Nephron progenitor cell (in vitro differentiated cells): ENCODE data around the gene HASPIN.

Experiments used
- DNase-seq: peaks from one replicate; pipeline ENCODE4 v3.0.0; 2021
- H3K27ac Mint-ChIP-seq: 2 replicates; pipeline ENCODE4 v1.8.0; 2021; ENCODE audit warnings: mild to moderate bottlenecking, moderate library complexity, mixed read lengths
- H3K27me3 Mint-ChIP-seq: 2 replicates; pipeline ENCODE4 v1.8.0; 2021; ENCODE audit warnings: mild to moderate bottlenecking, low read depth, mixed read lengths; ENCODE audit not compliant: poor library complexity
- H3K36me3 Mint-ChIP-seq: 2 replicates; pipeline ENCODE4 v1.8.0; 2021; ENCODE audit warnings: low read depth, mixed read lengths
- H3K4me1 Mint-ChIP-seq: 2 replicates; pipeline ENCODE4 v1.8.0; 2021; ENCODE audit warnings: mixed read lengths
- H3K4me3 Mint-ChIP-seq: 2 replicates; pipeline ENCODE4 v1.8.0; 2021; ENCODE audit warnings: mild to moderate bottlenecking, moderate library complexity, mixed read lengths
- H3K9me3 Mint-ChIP-seq: 2 replicates; pipeline ENCODE4 v1.8.0; 2021; ENCODE audit warnings: mild to moderate bottlenecking, moderate library complexity, mixed read lengths
- TF ChIP-seq, protein P1 (sequence below): fragments of 200-600 bp; sonication (generic); IDR thresholded peaks from 2 replicates; pipeline ENCODE4 v1.5.0; 2021; ENCODE audit warnings: antibody characterized with exemption

Gene HASPIN

DNA sequence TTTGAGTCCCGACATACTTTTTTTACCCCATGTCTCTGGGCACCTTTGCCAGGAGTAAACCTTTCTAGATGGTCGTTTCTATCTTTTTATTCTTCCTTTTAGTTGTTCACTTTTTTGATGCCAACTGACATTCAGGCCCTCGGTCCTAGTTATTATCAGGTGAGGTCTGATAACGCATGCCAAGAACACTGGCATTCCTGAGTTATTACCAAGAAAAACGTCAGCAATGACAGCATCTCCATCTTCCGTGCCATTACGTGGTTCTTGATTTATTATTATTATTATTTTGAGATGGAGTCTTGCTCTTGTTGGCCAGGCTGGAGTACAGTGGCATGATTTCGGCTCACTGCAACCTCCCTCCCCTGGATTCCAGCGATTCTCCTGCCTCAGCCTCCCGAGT lies 21.4 kb downstream of the HASPIN start:
- H3K36me3 Mint-ChIP-seq: no peaks in the 10 kb centered on the region
- H3K27ac Mint-ChIP-seq: no peak overlapping the region
- H3K4me1 Mint-ChIP-seq: peaks cover 17% of the 10 kb centered on the region
- DNase-seq: no peak
- TF ChIP-seq, protein P1, sequence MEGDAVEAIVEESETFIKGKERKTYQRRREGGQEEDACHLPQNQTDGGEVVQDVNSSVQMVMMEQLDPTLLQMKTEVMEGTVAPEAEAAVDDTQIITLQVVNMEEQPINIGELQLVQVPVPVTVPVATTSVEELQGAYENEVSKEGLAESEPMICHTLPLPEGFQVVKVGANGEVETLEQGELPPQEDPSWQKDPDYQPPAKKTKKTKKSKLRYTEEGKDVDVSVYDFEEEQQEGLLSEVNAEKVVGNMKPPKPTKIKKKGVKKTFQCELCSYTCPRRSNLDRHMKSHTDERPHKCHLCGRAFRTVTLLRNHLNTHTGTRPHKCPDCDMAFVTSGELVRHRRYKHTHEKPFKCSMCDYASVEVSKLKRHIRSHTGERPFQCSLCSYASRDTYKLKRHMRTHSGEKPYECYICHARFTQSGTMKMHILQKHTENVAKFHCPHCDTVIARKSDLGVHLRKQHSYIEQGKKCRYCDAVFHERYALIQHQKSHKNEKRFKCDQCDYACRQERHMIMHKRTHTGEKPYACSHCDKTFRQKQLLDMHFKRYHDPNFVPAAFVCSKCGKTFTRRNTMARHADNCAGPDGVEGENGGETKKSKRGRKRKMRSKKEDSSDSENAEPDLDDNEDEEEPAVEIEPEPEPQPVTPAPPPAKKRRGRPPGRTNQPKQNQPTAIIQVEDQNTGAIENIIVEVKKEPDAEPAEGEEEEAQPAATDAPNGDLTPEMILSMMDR: no peak
- no peak overlapping the region for H3K4me3 Mint-ChIP-seq
- H3K9me3 Mint-ChIP-seq: no peaks in the 10 kb centered on the region
- H3K27me3 Mint-ChIP-seq: peaks cover 11% of the 10 kb centered on the region

DNA sequence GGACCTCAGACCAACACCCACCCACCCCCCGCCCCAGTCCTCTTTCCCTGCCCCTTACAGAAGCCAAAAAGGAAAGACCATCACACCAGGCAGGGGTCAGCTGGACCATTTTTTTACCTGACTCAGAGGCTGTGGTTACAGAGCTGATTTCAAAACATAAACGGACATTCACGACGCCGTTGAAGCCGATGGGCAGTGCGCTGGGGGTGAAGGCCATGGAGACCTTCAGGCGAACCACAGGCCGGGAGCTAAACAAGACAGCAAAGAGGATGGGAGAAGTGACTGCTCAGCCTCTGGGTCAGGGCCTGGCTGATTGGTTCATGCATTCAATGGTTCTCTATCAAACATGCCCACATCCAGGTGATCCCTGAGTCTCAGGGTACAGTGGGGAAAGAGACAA lies 24.1 kb downstream of the HASPIN start:
- no peak overlapping the region for H3K27ac Mint-ChIP-seq
- peaks cover 15% of the 10 kb centered on the region for H3K4me1 Mint-ChIP-seq
- TF ChIP-seq, protein P1: no peak

DNA sequence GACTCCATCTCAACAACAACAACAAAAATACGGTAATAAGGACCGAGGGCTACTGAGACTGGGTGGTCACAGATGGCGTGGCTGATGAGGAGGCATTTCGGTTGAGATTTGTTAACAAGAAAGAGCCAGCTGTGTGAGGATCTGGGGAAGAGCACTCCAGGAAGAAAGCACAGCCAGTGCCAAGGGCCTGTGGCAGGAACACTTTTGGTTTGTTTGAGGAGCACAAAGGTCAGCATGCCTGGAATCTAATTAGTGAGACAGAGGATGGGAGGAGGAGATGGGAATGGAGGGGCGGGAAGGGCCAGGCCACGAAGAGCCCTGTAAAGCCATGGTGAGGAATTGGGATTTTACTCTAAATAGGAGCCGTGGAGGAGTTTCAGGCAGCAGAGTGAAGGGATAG lies 24.9 kb downstream of the HASPIN start:
- no peaks in the 10 kb centered on the region for H3K36me3 Mint-ChIP-seq
- H3K9me3 Mint-ChIP-seq: no peaks in the 10 kb centered on the region
- TF ChIP-seq, protein P1: no peak
- no peak overlapping the region for H3K4me3 Mint-ChIP-seq
- peaks cover 15% of the 10 kb centered on the region for H3K4me1 Mint-ChIP-seq
- H3K27me3 Mint-ChIP-seq: peaks cover 14% of the 10 kb centered on the region
- no peak for DNase-seq
- H3K27ac Mint-ChIP-seq: peak overlapping the region; percentile 89

More for the DNA sequence above, 24.1 kb downstream of the HASPIN start:
- DNase-seq: no peak
- Mint-ChIP-seq H3K4me3 (no peak overlapping the region), H3K27me3 (peaks cover 11% of the 10 kb centered on the region), H3K36me3 (no peaks in the 10 kb centered on the region), H3K9me3 (no peaks in the 10 kb centered on the region)

DNA sequence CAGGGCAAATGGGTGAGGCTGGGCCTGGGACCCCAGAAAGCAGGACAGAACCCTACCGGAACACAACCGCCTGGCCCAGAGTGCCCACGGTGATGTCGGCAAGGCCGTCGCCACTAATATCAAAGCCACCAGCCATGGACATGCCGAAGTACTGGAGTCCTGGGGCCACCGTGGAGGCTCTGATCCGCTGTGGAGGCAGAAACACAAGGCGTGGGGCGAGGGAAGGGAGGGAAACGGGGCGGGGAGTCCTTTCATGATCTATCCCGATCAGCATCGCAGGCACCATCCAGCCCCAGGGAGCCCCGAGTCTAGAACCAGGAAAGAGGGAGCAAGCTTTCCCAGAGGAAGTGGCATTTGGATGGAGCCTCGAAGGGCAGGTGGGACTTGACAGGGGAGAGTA lies 26.6 kb downstream of the HASPIN start:
- Mint-ChIP-seq H3K27me3 (peaks cover 17% of the 10 kb centered on the region), H3K4me3 (no peak overlapping the region), H3K36me3 (no peaks in the 10 kb centered on the region), H3K27ac (no peak overlapping the region), H3K4me1 (peaks cover 22% of the 10 kb centered on the region), H3K9me3 (no peaks in the 10 kb centered on the region)
- no peak for DNase-seq
- TF ChIP-seq, protein P1: no peak

DNA sequence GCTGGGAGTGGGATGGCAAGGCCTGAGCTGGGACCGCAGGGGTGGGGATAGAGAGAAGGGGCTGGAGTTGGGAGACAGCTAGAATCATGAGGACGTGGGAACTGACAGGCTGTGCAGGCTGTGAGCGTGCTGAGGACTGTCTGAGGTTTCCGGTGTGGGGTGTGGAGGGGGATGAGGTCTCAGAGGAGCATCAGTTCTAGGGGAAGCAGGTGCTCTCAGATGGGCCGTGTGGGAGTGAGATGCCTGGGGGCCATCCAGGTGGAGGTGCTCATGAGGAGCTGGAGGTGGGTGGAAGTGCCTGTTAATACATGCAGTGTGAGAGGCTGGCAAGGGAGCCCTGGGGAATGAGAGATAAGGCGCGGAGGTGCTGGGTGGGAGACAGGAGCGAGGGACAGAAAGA lies 27.2 kb downstream of the HASPIN start:
- peaks cover 19% of the 10 kb centered on the region for H3K27me3 Mint-ChIP-seq
- H3K9me3 Mint-ChIP-seq: no peaks in the 10 kb centered on the region
- H3K36me3 Mint-ChIP-seq: no peaks in the 10 kb centered on the region
- DNase-seq: no peak
- no peak overlapping the region for H3K27ac Mint-ChIP-seq
- TF ChIP-seq, protein P1: no peak
- H3K4me1 Mint-ChIP-seq: peaks cover 22% of the 10 kb centered on the region
- no peak overlapping the region for H3K4me3 Mint-ChIP-seq

DNA sequence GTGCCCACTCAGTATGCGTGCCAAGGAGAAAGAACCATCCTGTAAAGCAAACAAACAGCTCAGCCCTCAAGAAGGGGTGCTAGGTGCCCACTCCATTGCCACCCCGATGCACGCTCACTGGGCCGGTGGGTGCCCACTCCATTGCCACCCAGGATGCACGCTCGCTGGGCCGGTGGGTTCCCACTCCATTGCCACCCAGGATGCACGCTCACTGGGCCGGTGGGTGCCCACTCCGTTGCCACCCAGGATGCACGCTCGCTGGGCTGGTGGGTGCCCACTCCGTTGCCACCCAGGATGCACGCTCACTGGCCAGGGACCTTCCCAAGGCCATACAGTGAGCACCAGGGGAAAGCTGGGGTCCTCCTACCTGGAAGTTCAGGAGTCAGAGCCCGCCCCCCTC lies 28.1 kb downstream of the HASPIN start:
- Mint-ChIP-seq H3K27ac (no peak overlapping the region), H3K4me3 (no peak overlapping the region), H3K27me3 (peaks cover 23% of the 10 kb centered on the region), H3K4me1 (peaks cover 22% of the 10 kb centered on the region), H3K36me3 (no peaks in the 10 kb centered on the region), H3K9me3 (no peaks in the 10 kb centered on the region)
- TF ChIP-seq, protein P1: no peak
- DNase-seq: no peak
